Fibroblast of lung (primary cell): ENCODE measurements around the gene FDXR. TPM values are rescaled to one million over a fixed set of nuclear protein-coding genes. Genes with fewer than 3 reads are reported as not detected.

Source experiments
- DNase-seq, 2 donors: peaks; one replicate each; pipeline versions ENCODE4 v3.0.0 to v3.0.0-alpha.2; 2010; ENCODE audit warnings: low read depth in 2 of 2
- H2AFZ ChIP-seq: 2 replicates; pipeline ENCODE4 v1.5.1; 2012; ENCODE audit warnings: low read length, control low read depth, inconsistent platforms
- H3K27ac ChIP-seq: 2 replicates; pipeline ENCODE4 v1.5.1; 2011; ENCODE audit warnings: low read length, control low read depth; ENCODE audit not compliant: insufficient read depth
- H3K27me3 ChIP-seq: 2 replicates; pipeline ENCODE4 v1.5.1; 2011; ENCODE audit warnings: mild to moderate bottlenecking, low read length; ENCODE audit not compliant: control insufficient read depth, insufficient read depth
- H3K36me3 ChIP-seq: 2 replicates; pipeline ENCODE4 v1.5.1; 2011; ENCODE audit warnings: low read length; ENCODE audit not compliant: control insufficient read depth, insufficient read depth
- H3K4me1 ChIP-seq: 2 replicates; pipeline ENCODE4 v1.5.1; 2011; ENCODE audit warnings: low read length; ENCODE audit not compliant: control insufficient read depth, insufficient read depth; ENCODE audit errors: extremely low read depth
- H3K4me2 ChIP-seq: 2 replicates; pipeline ENCODE4 v1.5.1; 2011; ENCODE audit warnings: low read length, control low read depth; ENCODE audit not compliant: insufficient read depth; ENCODE audit errors: extremely low read depth
- H3K4me3 ChIP-seq, 4 experiments: fragments of 200-600 bp in 1 of 4; sonication (generic) in 1 of 4; replicated peaks in 1 of 4; 2 replicates each; pipeline ENCODE4 v1.5.1; 2011 to 2016; ENCODE audit warnings: low read length in 4 of 4, low read depth in 3 of 4, mild to moderate bottlenecking in 3 of 4, control low read depth in 2 of 4, inconsistent platforms in 1 of 4, mixed read lengths in 1 of 4; ENCODE audit not compliant: insufficient read depth in 1 of 4; ENCODE audit errors: control extremely low read depth in 1 of 4
- H3K79me2 ChIP-seq: 2 replicates; pipeline ENCODE4 v1.5.1; 2012; ENCODE audit warnings: mild to moderate bottlenecking, low read length, inconsistent platforms; ENCODE audit not compliant: control insufficient read depth, insufficient read depth
- H3K9ac ChIP-seq: 2 replicates; pipeline ENCODE4 v1.5.1; 2011; ENCODE audit warnings: mild to moderate bottlenecking, low read length, control low read depth; ENCODE audit not compliant: insufficient read depth
- H3K9me3 ChIP-seq: 2 replicates; pipeline ENCODE4 v1.5.1; 2012; ENCODE audit warnings: low read depth, low read length; ENCODE audit not compliant: control insufficient read depth, insufficient read depth
- H4K20me1 ChIP-seq: 2 replicates; pipeline ENCODE4 v1.5.1; 2011; ENCODE audit warnings: low read length; ENCODE audit not compliant: control insufficient read depth, insufficient read depth; ENCODE audit errors: extremely low read depth
- CTCF ChIP-seq, 2 donors: IDR thresholded peaks in 1 of 2; conservative IDR thresholded peaks in 1 of 2; 1 replicate in 1 of 2; 2 replicates in 1 of 2; pipeline ENCODE4 v1.5.1; 2011 to 2012; ENCODE audit warnings: low read length in 2 of 2, control low read depth in 1 of 2, inconsistent platforms in 1 of 2, low read depth in 1 of 2, mild to moderate bottlenecking in 1 of 2
- EZH2 ChIP-seq: IDR thresholded peaks from 2 replicates; pipeline ENCODE4 v1.5.1; 2012; ENCODE audit warnings: low read length, control low read depth, mild to moderate bottlenecking; ENCODE audit errors: missing control alignments
- polyA plus RNA-seq, 2 donors: library from polyadenylated mRNA; depleted of rRNA in 1 of 2; stranded (reverse) in 1 of 2; unstranded in 1 of 2; fragments of >200 nt; gene quantifications; 2 replicates each; pipeline ENCODE4 v1.2.1, GENCODE V29; 2011 to 2012; ENCODE audit warnings: missing spikeins in 1 of 2
- total RNA-seq: library from RNA; depleted of rRNA; stranded (reverse); fragments of >200 nt; gene quantifications from 2 replicates; pipeline ENCODE4 v1.2.1, GENCODE V29; 2014

Gene FDXR
- total and polyA plus RNA-seq, 2 donors (not counting 1 experiment from before 2014, with no cell fraction given) = 6.8 to 71.0 TPM

- DNase-seq = no peak
- Histone ChIP-seq H3K27ac (no peak overlapping the region), H3K79me2 (no peaks in the 10 kb centered on the region), H3K9ac (no peak overlapping the region), H3K4me2 (no peak overlapping the region), H3K27me3 (no peaks in the 10 kb centered on the region), H3K4me1 (no peaks in the 10 kb centered on the region), H4K20me1 (no peaks in the 10 kb centered on the region), H2AFZ (no peak overlapping the region), H3K4me3 (no peak overlapping the region), H3K9me3 (no peaks in the 10 kb centered on the region), H3K36me3 (no peaks in the 10 kb centered on the region)
- TF ChIP-seq EZH2 (no peak), CTCF (conservative IDR thresholded peaks at IDR 0.05 in 1 of 2, IDR thresholded peaks at IDR 0.05 in 1 of 2; ENCODE audit: low read depth in 1 of 2, low read length in 2 of 2) (no peak)
Measured at GRCh38 chr17:74818291-74818938, 54.4 kb downstream of the FDXR start.

- no peak overlapping the region for H2AFZ ChIP-seq
- H3K4me1 ChIP-seq = no peaks in the 10 kb centered on the region
- no peak for DNase-seq
- no peak for TF ChIP-seq EZH2
- TF ChIP-seq CTCF (conservative IDR thresholded peaks at IDR 0.05 in 1 of 2, IDR thresholded peaks at IDR 0.05 in 1 of 2; ENCODE audit: low read depth in 1 of 2, low read length in 2 of 2) = no peak
- H3K9me3 ChIP-seq = no peaks in the 10 kb centered on the region
- no peaks in the 10 kb centered on the region for H3K36me3 ChIP-seq
- H3K4me2 ChIP-seq = no peak overlapping the region
- H3K79me2 ChIP-seq = no peaks in the 10 kb centered on the region
- H4K20me1 ChIP-seq = no peaks in the 10 kb centered on the region
- H3K27me3 ChIP-seq = no peaks in the 10 kb centered on the region
- H3K4me3 ChIP-seq = no peak overlapping the region
- H3K27ac ChIP-seq = no peak overlapping the region
- H3K9ac ChIP-seq = no peak overlapping the region
Measured at GRCh38 chr17:74816905-74817620, 55.7 kb downstream of the FDXR start.

- Histone ChIP-seq H3K9me3 (no peaks in the 10 kb centered on the region), H3K27me3 (no peaks in the 10 kb centered on the region), H3K27ac (no peak overlapping the region), H2AFZ (no peak overlapping the region), H3K9ac (no peak overlapping the region), H3K4me2 (no peak overlapping the region), H3K79me2 (no peaks in the 10 kb centered on the region), H3K4me1 (no peaks in the 10 kb centered on the region), H4K20me1 (no peaks in the 10 kb centered on the region), H3K4me3 (no peak overlapping the region), H3K36me3 (no peaks in the 10 kb centered on the region)
- no peak for DNase-seq
- no peak for TF ChIP-seq EZH2
- TF ChIP-seq CTCF (conservative IDR thresholded peaks at IDR 0.05 in 1 of 2, IDR thresholded peaks at IDR 0.05 in 1 of 2; ENCODE audit: low read depth in 1 of 2, low read length in 2 of 2) = no peak
Measured at GRCh38 chr17:74815550-74816370, 57.0 kb downstream of the FDXR start.
